SK-N-SH treated with all-trans-retinoic acid at 6 μM for 48 hours (cell line): ENCODE measurements around the gene PARD3.

ENCODE experiments used
- ATAC-seq: fragments of 200-7000 bp; cut with Tn5 transposase; 3 replicates; pipeline ENCODE4 v1.9.1; 2020; ENCODE audit warnings: mild to moderate bottlenecking, moderate library complexity
- BACH2 ChIP-seq: fragments of 250-450 bp; sonication (Bioruptor Pico); IDR thresholded peaks from 2 replicates; pipeline ENCODE4 v1.9.0; 2021; ENCODE audit warnings: mild to moderate bottlenecking, borderline replicate concordance
- CSDC2 ChIP-seq: fragments of 250-450 bp; sonication (Bioruptor Pico); IDR thresholded peaks from 2 replicates; pipeline ENCODE4 v1.5.0; 2020; ENCODE audit warnings: mild to moderate bottlenecking, moderate library complexity
- ESRRG ChIP-seq: fragments of 250-450 bp; sonication (Bioruptor Pico); IDR thresholded peaks from 2 replicates; pipeline ENCODE4 v1.6.1; 2021; ENCODE audit warnings: mild to moderate bottlenecking
- GLIS3 ChIP-seq: fragments of 250-450 bp; sonication (Bioruptor Pico); IDR thresholded peaks from 2 replicates; pipeline ENCODE4 v1.5.0; 2020; ENCODE audit warnings: mild to moderate bottlenecking, moderate library complexity
- ISL1 ChIP-seq: fragments of 250-450 bp; sonication (Bioruptor Pico); IDR thresholded peaks from 2 replicates; pipeline ENCODE4 v2.1.2; 2022; ENCODE audit warnings: mild to moderate bottlenecking, moderate library complexity
- OSR1 ChIP-seq: fragments of 250-450 bp; sonication (Bioruptor Pico); IDR thresholded peaks from 2 replicates; pipeline ENCODE4 v1.8.0; 2022; ENCODE audit warnings: moderate library complexity, mild to moderate bottlenecking, inconsistent platforms
- PPARA ChIP-seq: fragments of 250-450 bp; sonication (Bioruptor Pico); IDR thresholded peaks from 2 replicates; pipeline ENCODE4 v1.5.0; 2020; ENCODE audit warnings: mild to moderate bottlenecking, borderline replicate concordance
- RARB ChIP-seq: fragments of 250-450 bp; sonication (Bioruptor Pico); IDR thresholded peaks from 2 replicates; pipeline ENCODE4 v1.8.0; 2021; ENCODE audit warnings: mild to moderate bottlenecking, moderate library complexity
- SNAI2 ChIP-seq: fragments of 250-450 bp; sonication (Bioruptor Pico); IDR thresholded peaks from 2 replicates; pipeline ENCODE4 v1.5.0; 2020; ENCODE audit warnings: mild to moderate bottlenecking, moderate library complexity
- TCF4 ChIP-seq: fragments of 250-450 bp; sonication (Bioruptor Pico); IDR thresholded peaks from 2 replicates; pipeline ENCODE4 v1.8.0; 2021; ENCODE audit warnings: mild to moderate bottlenecking, moderate library complexity, borderline replicate concordance
- TOX ChIP-seq: fragments of 250-450 bp; sonication (Bioruptor Pico); IDR thresholded peaks from 2 replicates; pipeline ENCODE4 v1.8.0; 2021; ENCODE audit warnings: mild to moderate bottlenecking, moderate library complexity, borderline replicate concordance
- ZC3H10 ChIP-seq: fragments of 250-450 bp; sonication (Bioruptor Pico); IDR thresholded peaks from 2 replicates; pipeline ENCODE4 v1.5.1; 2021; ENCODE audit warnings: mild to moderate bottlenecking, moderate library complexity
- ZFP3 ChIP-seq: fragments of 250-450 bp; sonication (Bioruptor Pico); IDR thresholded peaks from 2 replicates; pipeline ENCODE4 v1.5.0; 2020; ENCODE audit warnings: mild to moderate bottlenecking, moderate library complexity
- ZFP30 ChIP-seq: fragments of 450-650 bp; formaldehyde crosslinking; IDR thresholded peaks from 2 replicates; pipeline ENCODE4 v1.5.0; 2022; ENCODE audit warnings: mild to moderate bottlenecking, moderate library complexity
- ZNF565 ChIP-seq: fragments of 450-650 bp; formaldehyde crosslinking; conservative IDR thresholded peaks from 2 replicates; pipeline ENCODE4 v1.5.0; 2020; ENCODE audit warnings: low read depth, mild to moderate bottlenecking, moderate library complexity
- ZNF70 ChIP-seq: fragments of 450-650 bp; formaldehyde crosslinking; IDR thresholded peaks from 2 replicates; pipeline ENCODE4 v1.5.0; 2020; ENCODE audit warnings: mild to moderate bottlenecking, moderate library complexity
- ZNF8 ChIP-seq: fragments of 450-650 bp; formaldehyde crosslinking; IDR thresholded peaks from 2 replicates; pipeline ENCODE4 v1.5.0; 2020; ENCODE audit warnings: mild to moderate bottlenecking, moderate library complexity
- TF ChIP-seq, protein P1 (sequence below): fragments of 250-450 bp; sonication (Bioruptor Pico); IDR thresholded peaks from 2 replicates; pipeline ENCODE4 v1.5.1; 2021; ENCODE audit warnings: mild to moderate bottlenecking, moderate library complexity
- TF ChIP-seq, protein P2 (sequence below): fragments of 250-450 bp; sonication (Bioruptor Pico); IDR thresholded peaks from 2 replicates; pipeline ENCODE4 v1.8.0; 2021; ENCODE audit warnings: low read depth, mild to moderate bottlenecking, moderate library complexity, borderline replicate concordance
- TF ChIP-seq, protein P3 (sequence below): fragments of 250-450 bp; sonication (Bioruptor Pico); IDR thresholded peaks from 2 replicates; pipeline ENCODE4 v1.5.1; 2020; ENCODE audit warnings: low read depth, mild to moderate bottlenecking, moderate library complexity
- TF ChIP-seq, protein P4 (sequence below): fragments of 250-450 bp; sonication (Bioruptor Pico); IDR thresholded peaks from 2 replicates; pipeline ENCODE4 v1.5.0; 2020; ENCODE audit warnings: mild to moderate bottlenecking, moderate library complexity

Gene PARD3

DNA sequence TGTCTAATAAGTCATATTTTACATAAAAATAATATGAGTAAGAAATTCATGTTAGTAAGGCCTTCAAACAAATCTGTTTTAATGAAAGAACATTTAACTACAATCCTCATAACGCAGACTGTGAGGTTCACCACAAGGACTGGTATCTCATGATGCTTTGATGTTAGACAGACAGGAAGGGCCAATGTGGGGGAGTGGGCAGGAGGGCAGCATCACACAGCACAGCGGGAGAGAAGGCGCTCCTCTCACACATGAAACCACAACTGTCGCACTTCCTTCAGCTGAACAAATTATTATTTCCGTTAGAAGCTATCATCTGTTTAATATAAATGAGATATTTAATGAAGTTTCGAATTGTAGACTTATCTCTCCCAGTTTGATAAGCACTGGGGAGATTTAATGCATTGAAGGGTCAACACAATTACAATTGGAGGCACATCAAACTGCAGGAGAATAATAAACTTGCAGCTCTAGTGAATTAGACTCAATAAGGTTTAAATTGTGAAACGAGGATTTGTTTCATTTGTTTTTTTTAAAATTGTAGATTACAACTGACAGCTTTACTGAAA lies 466.1 kb downstream of the PARD3 start:
- ATAC-seq = no peak
- TF ChIP-seq, protein P1, sequence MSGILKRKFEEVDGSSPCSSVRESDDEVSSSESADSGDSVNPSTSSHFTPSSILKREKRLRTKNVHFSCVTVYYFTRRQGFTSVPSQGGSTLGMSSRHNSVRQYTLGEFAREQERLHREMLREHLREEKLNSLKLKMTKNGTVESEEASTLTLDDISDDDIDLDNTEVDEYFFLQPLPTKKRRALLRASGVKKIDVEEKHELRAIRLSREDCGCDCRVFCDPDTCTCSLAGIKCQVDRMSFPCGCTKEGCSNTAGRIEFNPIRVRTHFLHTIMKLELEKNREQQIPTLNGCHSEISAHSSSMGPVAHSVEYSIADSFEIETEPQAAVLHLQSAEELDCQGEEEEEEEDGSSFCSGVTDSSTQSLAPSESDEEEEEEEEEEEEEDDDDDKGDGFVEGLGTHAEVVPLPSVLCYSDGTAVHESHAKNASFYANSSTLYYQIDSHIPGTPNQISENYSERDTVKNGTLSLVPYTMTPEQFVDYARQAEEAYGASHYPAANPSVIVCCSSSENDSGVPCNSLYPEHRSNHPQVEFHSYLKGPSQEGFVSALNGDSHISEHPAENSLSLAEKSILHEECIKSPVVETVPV (CRISPR knock-in tag) = no peak
- TF ChIP-seq ZNF565 (CRISPR knock-in tag) (no peak), ZC3H10 (CRISPR knock-in tag) (no peak), ZFP3 (CRISPR knock-in tag) (no peak)
- TF ChIP-seq, all 23 proteins: peak for 0

DNA sequence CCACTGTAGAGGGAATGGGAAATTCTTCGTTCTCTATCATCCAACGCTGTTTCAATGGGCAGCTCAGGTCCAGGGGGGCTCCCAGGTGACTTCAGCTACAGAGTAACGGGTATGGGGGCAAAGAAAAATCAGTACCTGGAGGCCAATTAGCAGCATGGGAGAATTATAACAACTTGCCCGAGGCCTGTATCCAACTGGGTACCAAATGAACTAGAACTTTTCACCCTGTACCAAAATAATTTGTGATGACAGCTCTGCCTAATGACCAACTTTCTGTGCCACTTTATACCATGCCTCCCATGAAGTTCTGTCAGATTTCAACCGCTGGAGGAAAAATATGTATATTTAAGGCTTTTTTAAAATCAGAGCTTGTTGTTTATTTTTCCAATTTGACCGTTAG lies 467.1 kb downstream of the PARD3 start:
- TF ChIP-seq ZNF8 (no peak), BACH2 (CRISPR knock-in tag) (no peak), ZNF70 (CRISPR knock-in tag) (no peak), ZFP3 (CRISPR knock-in tag) (no peak), GLIS3 (no peak), ESRRG (CRISPR knock-in tag) (no peak), PPARA (CRISPR knock-in tag) (no peak), TCF4 (no peak), OSR1 (CRISPR knock-in tag) (no peak)
- TF ChIP-seq, protein P2, sequence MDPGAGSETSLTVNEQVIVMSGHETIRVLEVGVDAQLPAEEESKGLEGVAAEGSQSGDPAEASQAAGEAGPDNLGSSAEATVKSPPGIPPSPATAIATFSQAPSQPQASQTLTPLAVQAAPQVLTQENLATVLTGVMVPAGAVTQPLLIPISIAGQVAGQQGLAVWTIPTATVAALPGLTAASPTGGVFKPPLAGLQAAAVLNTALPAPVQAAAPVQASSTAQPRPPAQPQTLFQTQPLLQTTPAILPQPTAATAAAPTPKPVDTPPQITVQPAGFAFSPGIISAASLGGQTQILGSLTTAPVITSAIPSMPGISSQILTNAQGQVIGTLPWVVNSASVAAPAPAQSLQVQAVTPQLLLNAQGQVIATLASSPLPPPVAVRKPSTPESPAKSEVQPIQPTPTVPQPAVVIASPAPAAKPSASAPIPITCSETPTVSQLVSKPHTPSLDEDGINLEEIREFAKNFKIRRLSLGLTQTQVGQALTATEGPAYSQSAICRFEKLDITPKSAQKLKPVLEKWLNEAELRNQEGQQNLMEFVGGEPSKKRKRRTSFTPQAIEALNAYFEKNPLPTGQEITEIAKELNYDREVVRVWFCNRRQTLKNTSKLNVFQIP (CRISPR knock-in tag) = no peak
- TF ChIP-seq, protein P3, sequence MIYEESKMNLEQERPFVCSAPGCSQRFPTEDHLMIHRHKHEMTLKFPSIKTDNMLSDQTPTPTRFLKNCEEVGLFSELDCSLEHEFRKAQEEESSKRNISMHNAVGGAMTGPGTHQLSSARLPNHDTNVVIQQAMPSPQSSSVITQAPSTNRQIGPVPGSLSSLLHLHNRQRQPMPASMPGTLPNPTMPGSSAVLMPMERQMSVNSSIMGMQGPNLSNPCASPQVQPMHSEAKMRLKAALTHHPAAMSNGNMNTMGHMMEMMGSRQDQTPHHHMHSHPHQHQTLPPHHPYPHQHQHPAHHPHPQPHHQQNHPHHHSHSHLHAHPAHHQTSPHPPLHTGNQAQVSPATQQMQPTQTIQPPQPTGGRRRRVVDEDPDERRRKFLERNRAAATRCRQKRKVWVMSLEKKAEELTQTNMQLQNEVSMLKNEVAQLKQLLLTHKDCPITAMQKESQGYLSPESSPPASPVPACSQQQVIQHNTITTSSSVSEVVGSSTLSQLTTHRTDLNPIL (CRISPR knock-in tag) = no peak
- ATAC-seq = no peak

DNA sequence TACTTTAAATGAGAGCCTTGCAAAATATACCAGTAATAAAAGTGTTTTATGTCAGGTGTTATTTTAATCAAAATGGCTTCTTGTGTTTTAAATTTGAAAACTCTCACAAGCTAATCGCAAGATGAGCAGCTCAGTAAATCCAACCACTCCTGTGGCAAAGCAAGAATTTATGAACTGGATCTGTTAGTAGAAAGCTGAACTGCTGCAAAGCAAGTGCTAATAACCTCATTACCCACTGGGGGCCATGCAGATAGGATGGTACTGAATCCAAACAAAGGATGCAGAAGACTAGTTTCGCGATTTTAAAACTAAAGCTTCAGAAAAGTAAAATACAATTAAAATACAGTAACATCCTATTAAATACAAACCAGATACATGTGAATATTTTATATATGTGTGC lies 468.0 kb downstream of the PARD3 start:
- TF ChIP-seq RARB (CRISPR knock-in tag) = no peak
- no peak for TF ChIP-seq ZNF70 (CRISPR knock-in tag)
- no peak for TF ChIP-seq SNAI2 (CRISPR knock-in tag)
- no peak for TF ChIP-seq TOX (CRISPR knock-in tag)
- TF ChIP-seq PPARA (CRISPR knock-in tag) = no peak
- TF ChIP-seq TCF4 = no peak
- TF ChIP-seq ESRRG (CRISPR knock-in tag) = no peak
- TF ChIP-seq CSDC2 (CRISPR knock-in tag) = no peak
- TF ChIP-seq, protein P3 (CRISPR knock-in tag) = no peak
- no peak for TF ChIP-seq BACH2 (CRISPR knock-in tag)
- no peak for TF ChIP-seq ZC3H10 (CRISPR knock-in tag)
- TF ChIP-seq, protein P4, sequence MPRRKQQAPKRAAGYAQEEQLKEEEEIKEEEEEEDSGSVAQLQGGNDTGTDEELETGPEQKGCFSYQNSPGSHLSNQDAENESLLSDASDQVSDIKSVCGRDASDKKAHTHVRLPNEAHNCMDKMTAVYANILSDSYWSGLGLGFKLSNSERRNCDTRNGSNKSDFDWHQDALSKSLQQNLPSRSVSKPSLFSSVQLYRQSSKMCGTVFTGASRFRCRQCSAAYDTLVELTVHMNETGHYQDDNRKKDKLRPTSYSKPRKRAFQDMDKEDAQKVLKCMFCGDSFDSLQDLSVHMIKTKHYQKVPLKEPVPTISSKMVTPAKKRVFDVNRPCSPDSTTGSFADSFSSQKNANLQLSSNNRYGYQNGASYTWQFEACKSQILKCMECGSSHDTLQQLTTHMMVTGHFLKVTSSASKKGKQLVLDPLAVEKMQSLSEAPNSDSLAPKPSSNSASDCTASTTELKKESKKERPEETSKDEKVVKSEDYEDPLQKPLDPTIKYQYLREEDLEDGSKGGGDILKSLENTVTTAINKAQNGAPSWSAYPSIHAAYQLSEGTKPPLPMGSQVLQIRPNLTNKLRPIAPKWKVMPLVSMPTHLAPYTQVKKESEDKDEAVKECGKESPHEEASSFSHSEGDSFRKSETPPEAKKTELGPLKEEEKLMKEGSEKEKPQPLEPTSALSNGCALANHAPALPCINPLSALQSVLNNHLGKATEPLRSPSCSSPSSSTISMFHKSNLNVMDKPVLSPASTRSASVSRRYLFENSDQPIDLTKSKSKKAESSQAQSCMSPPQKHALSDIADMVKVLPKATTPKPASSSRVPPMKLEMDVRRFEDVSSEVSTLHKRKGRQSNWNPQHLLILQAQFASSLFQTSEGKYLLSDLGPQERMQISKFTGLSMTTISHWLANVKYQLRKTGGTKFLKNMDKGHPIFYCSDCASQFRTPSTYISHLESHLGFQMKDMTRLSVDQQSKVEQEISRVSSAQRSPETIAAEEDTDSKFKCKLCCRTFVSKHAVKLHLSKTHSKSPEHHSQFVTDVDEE (CRISPR knock-in tag) = no peak
- TF ChIP-seq OSR1 (CRISPR knock-in tag) = no peak
- no peak for ATAC-seq

DNA sequence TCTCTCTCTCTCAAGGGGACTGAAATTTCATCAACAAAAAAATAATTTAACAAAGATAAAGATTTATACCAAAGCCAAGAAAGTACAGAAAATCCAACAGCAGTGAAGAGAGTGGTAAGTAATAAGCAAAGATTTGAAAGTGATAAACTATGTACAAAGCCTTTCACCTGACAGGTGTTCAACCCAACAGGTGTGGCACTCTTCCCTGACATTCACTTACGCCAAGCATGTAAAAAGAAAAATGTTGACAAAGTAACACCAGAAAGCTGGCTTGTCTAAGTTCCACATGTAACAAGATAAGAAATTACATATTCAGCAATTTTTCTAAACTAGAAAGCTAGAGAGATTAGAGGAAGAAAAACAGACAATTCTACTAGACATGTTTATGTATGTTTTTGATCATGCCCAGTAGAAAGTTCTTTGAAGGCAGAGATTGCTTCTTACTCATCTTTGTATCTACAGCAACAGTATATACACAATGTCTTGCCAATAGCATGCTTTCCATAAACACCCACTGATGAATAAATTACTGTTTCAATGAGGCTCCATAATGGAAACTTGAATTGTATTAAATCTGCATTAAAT lies 468.5 kb downstream of the PARD3 start:
- ATAC-seq = no peak
- no peak for TF ChIP-seq ISL1 (CRISPR knock-in tag)
- no peak for TF ChIP-seq SNAI2 (CRISPR knock-in tag)
- TF ChIP-seq, protein P1 (CRISPR knock-in tag) = no peak
- no peak for TF ChIP-seq TOX (CRISPR knock-in tag)
- TF ChIP-seq CSDC2 (CRISPR knock-in tag) = no peak
- TF ChIP-seq, protein P4 (CRISPR knock-in tag) = no peak
- TF ChIP-seq ZNF8 = no peak
- no peak for TF ChIP-seq ZNF565 (CRISPR knock-in tag)
- TF ChIP-seq ZFP30 = no peak
- no peak for TF ChIP-seq ZNF70 (CRISPR knock-in tag)
- TF ChIP-seq GLIS3 = no peak
- TF ChIP-seq RARB (CRISPR knock-in tag) = no peak
